OCI-LY1 (cell line): Measurements from ENCODE around the gene RNF141.

Experiments
- H2AFZ ChIP-seq: fragments of 200-600 bp; sonication (generic), shearing (Covaris generic); 2 replicates; pipeline ENCODE4 v1.6.0; 2014; ENCODE audit warnings: antibody characterized with exemption, mild to moderate bottlenecking, low read length
- H3F3A ChIP-seq: fragments of 200-600 bp; sonication (generic), shearing (Covaris generic); 2 replicates; pipeline ENCODE4 v1.6.0; 2014; ENCODE audit warnings: mild to moderate bottlenecking, antibody characterized with exemption, low read length, moderate library complexity; ENCODE audit not compliant: insufficient read depth
- H3K27ac ChIP-seq: fragments of 200-600 bp; sonication (generic); 2 replicates; pipeline ENCODE4 v1.5.1; 2014; ENCODE audit warnings: low read length, mixed run types, mild to moderate bottlenecking, low read depth; ENCODE audit not compliant: poor library complexity, severe bottlenecking
- H3K27me3 ChIP-seq: fragments of 200-600 bp; sonication (generic); 2 replicates; pipeline ENCODE4 v1.6.0; 2014; ENCODE audit warnings: antibody characterized with exemption, mild to moderate bottlenecking, low read length, moderate library complexity; ENCODE audit not compliant: insufficient read depth
- H3K36me3 ChIP-seq: fragments of 200-600 bp; sonication (generic); 2 replicates; pipeline ENCODE4 v1.6.1; 2014; ENCODE audit warnings: mild to moderate bottlenecking, antibody characterized with exemption, low read length, moderate library complexity, mixed read lengths; ENCODE audit not compliant: insufficient read depth
- H3K4me1 ChIP-seq: fragments of 200-600 bp; sonication (generic); 2 replicates; pipeline ENCODE4 v1.5.1; 2014; ENCODE audit warnings: mild to moderate bottlenecking, low read length, moderate library complexity; ENCODE audit not compliant: insufficient read depth, severe bottlenecking
- H3K4me2 ChIP-seq: fragments of 200-600 bp; sonication (generic), shearing (Covaris generic); 2 replicates; pipeline ENCODE4 v1.6.1; 2014; ENCODE audit warnings: low read length
- H3K4me3 ChIP-seq: fragments of 200-600 bp; sonication (generic); 2 replicates; pipeline ENCODE4 v1.5.1; 2014; ENCODE audit warnings: low read length, low read depth, mild to moderate bottlenecking, mixed read lengths; ENCODE audit not compliant: poor library complexity, severe bottlenecking
- H3K79me2 ChIP-seq: fragments of 200-600 bp; shearing (Covaris generic); 2 replicates; pipeline ENCODE4 v1.6.1; 2016; ENCODE audit warnings: mixed run types, low read length, mixed read lengths; ENCODE audit not compliant: insufficient read depth
- H3K9ac ChIP-seq: fragments of 200-600 bp; sonication (generic), shearing (Covaris generic); 2 replicates; pipeline ENCODE4 v1.6.1; 2014; ENCODE audit warnings: mild to moderate bottlenecking, low read length, mixed read lengths
- H3K9me2 ChIP-seq: fragments of 200-600 bp; sonication (generic), shearing (Covaris generic); 2 replicates; pipeline ENCODE4 v1.6.1; 2014; ENCODE audit warnings: low read depth, mild to moderate bottlenecking, low read length, mixed read lengths
- H3K9me3 ChIP-seq: fragments of 200-600 bp; shearing (Covaris generic); 2 replicates; pipeline ENCODE4 v1.6.1; 2014; ENCODE audit warnings: low read length, mixed read lengths
- H4K20me1 ChIP-seq: fragments of 200-600 bp; sonication (generic), shearing (Covaris generic); 2 replicates; pipeline ENCODE4 v1.6.0; 2016; ENCODE audit warnings: mild to moderate bottlenecking, low read length; ENCODE audit not compliant: insufficient read depth
- EZH2 ChIP-seq: fragments of 200-600 bp; sonication (generic), shearing (Covaris generic); IDR thresholded peaks from 2 replicates; pipeline ENCODE4 v1.8.0; 2017; ENCODE audit warnings: borderline replicate concordance, mixed run types, mild to moderate bottlenecking, antibody characterized with exemption, low read length, moderate library complexity, mixed read lengths
- TF ChIP-seq, protein P1 (sequence below): fragments of 200-600 bp; sonication (generic), shearing (Covaris generic); IDR thresholded peaks from 2 replicates; pipeline ENCODE4 v1.5.1; 2017; ENCODE audit warnings: mild to moderate bottlenecking, antibody characterized with exemption, low read length, moderate library complexity, mixed read lengths

Gene RNF141

DNA sequence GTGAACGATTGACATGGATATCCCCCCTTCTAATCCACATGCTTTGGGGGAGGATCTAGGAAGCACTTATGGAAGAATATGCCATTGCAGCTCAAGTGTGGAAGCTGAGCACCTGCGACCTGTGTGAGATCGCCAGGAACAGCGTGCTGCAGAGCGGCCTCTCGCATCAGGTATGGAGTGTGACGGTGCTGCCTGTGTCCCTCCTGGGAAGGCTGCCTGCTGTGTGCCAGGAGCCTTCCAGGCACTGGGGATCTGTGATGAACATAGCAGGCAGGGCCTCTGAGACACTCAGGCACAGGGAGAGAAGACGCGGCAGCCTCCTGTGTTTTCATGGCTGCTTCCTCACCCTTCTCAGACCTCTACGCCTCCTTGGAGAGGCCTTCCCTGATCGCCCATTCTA lies 36.5 kb downstream of the RNF141 start:
- H3K9ac ChIP-seq = no peak overlapping the region
- H3K4me1 ChIP-seq = no peaks in the 10 kb centered on the region
- H3K79me2 ChIP-seq = no peaks in the 10 kb centered on the region
- no peak overlapping the region for H3K27ac ChIP-seq
- no peaks in the 10 kb centered on the region for H3K9me3 ChIP-seq
- H3F3A ChIP-seq = no peaks in the 10 kb centered on the region
- peaks cover 59% of the 10 kb centered on the region; the same call in 1 of the 2 replicates for H3K36me3 ChIP-seq
- H4K20me1 ChIP-seq = no peaks in the 10 kb centered on the region
- H3K27me3 ChIP-seq = no peaks in the 10 kb centered on the region
- no peaks in the 10 kb centered on the region for H3K9me2 ChIP-seq
- no peak overlapping the region for H3K4me2 ChIP-seq
- no peak overlapping the region for H3K4me3 ChIP-seq
- no peak overlapping the region for H2AFZ ChIP-seq
- no peak for TF ChIP-seq EZH2
- TF ChIP-seq, protein P1, sequence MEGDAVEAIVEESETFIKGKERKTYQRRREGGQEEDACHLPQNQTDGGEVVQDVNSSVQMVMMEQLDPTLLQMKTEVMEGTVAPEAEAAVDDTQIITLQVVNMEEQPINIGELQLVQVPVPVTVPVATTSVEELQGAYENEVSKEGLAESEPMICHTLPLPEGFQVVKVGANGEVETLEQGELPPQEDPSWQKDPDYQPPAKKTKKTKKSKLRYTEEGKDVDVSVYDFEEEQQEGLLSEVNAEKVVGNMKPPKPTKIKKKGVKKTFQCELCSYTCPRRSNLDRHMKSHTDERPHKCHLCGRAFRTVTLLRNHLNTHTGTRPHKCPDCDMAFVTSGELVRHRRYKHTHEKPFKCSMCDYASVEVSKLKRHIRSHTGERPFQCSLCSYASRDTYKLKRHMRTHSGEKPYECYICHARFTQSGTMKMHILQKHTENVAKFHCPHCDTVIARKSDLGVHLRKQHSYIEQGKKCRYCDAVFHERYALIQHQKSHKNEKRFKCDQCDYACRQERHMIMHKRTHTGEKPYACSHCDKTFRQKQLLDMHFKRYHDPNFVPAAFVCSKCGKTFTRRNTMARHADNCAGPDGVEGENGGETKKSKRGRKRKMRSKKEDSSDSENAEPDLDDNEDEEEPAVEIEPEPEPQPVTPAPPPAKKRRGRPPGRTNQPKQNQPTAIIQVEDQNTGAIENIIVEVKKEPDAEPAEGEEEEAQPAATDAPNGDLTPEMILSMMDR = no peak

DNA sequence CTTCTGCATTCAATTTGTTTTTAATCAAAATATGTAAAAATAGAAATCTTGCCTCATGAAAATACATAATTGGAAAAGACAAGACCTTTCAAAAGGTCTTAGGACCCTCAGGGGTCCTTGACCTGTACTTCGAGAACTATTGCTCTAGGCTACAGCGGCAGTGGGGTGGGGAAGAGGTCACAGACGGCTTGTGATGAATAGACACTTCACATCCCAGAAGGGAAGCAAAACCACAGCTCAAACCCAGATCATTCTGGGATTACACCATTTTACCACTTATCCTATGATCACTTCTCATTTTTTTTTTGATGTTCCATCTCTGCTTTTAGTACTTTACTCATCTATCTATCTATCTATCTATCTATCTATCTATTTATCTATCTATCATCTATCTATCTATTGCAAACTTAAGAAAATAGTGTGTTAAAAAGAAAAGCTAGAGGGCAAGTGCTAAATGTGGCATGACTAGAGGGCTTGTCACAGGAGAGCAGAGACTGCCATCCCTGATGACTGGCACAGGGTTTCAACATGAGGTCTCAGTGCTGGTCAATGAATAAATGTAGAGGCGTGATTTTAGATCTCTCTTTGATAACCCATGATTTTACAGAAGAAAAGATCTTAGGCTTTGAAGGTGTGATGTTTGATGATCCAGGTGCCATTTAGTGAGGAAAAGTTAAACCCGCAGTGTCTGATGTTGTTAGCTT lies 37.1 kb downstream of the RNF141 start:
- TF ChIP-seq, protein P1 = no peak
- TF ChIP-seq EZH2 = no peak
- Histone ChIP-seq H3K36me3 (peaks cover 59% of the 10 kb centered on the region; the same call in 1 of the 2 replicates), H4K20me1 (no peaks in the 10 kb centered on the region), H3K9me3 (no peaks in the 10 kb centered on the region), H3K4me2 (no peak overlapping the region), H3K9ac (no peak overlapping the region), H3K4me1 (no peaks in the 10 kb centered on the region), H3F3A (no peaks in the 10 kb centered on the region), H3K9me2 (no peaks in the 10 kb centered on the region), H3K27me3 (no peaks in the 10 kb centered on the region), H3K79me2 (no peaks in the 10 kb centered on the region), H3K4me3 (no peak overlapping the region), H3K27ac (no peak overlapping the region), H2AFZ (no peak overlapping the region)

DNA sequence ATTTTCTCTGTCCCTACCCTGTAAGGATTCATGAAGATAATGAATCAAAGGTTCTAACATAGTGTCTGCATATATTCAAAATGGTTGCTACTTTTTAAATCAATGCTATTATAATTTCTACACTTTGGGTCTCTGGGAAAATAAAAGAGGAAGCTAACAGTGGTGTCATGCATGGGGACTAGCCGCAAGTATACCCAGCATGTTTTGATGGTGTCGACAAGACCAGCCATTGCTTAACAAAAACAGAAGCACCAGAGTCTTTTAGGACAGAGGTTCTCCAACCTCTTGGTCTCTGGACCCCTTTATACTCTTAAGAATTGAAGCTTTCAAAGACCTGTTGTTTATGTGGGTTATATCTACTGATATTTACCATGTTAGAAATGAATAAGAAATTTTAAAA lies 37.8 kb downstream of the RNF141 start:
- Histone ChIP-seq H3K79me2 (no peaks in the 10 kb centered on the region), H3K36me3 (peaks cover 64% of the 10 kb centered on the region; the same call in 1 of the 2 replicates), H3K9ac (no peak overlapping the region), H3K27me3 (no peaks in the 10 kb centered on the region), H2AFZ (no peak overlapping the region), H3K4me2 (no peak overlapping the region), H3K9me3 (no peaks in the 10 kb centered on the region), H3F3A (no peaks in the 10 kb centered on the region), H4K20me1 (no peaks in the 10 kb centered on the region), H3K9me2 (no peaks in the 10 kb centered on the region), H3K4me1 (no peaks in the 10 kb centered on the region), H3K27ac (no peak overlapping the region), H3K4me3 (no peak overlapping the region)
- no peak for TF ChIP-seq EZH2
- TF ChIP-seq, protein P1 = no peak
